Calu3 (cell line): ENCODE data around the gene SCNN1G. TPM values are rescaled to one million over a fixed set of nuclear protein-coding genes. Genes with fewer than 3 reads are reported as not detected.
"Not testable (repeated sequence)": the region's sequence is repeated elsewhere in the genome, so short reads cannot be mapped to it uniquely, and the experiment has no call there.

ENCODE experiments used
- BruUV-seq: library from RNA; stranded (reverse); fragments of 400-500 nt; replicated peaks from 2 replicates; lab custom pipeline; 2021; lab: Mats Ljungman, UMichigan
- CTCF ChIA-PET: fragments of 300-600 bp; sonication (Branson Sonifier 250); formaldehyde crosslinking; loops from one replicate; lab custom pipeline; 2022; ENCODE audit warnings: antibody characterized with exemption; lab: Charles Lee
- DNase-seq: peaks from one replicate; pipeline ENCODE4 v3.0.0; 2022
- H3K27ac Mint-ChIP-seq: one replicate; pipeline ENCODE4 v1.8.0; 2022; ENCODE audit warnings: mixed read lengths; ENCODE audit not compliant: unreplicated experiment
- H3K27me3 Mint-ChIP-seq: one replicate; pipeline ENCODE4 v1.8.0; 2022; ENCODE audit warnings: mixed read lengths; ENCODE audit not compliant: unreplicated experiment
- H3K36me3 Mint-ChIP-seq: one replicate; pipeline ENCODE4 v1.8.0; 2022; ENCODE audit warnings: mild to moderate bottlenecking, moderate library complexity, mixed read lengths; ENCODE audit not compliant: insufficient read depth, unreplicated experiment
- H3K4me1 Mint-ChIP-seq: one replicate; pipeline ENCODE4 v1.8.0; 2022; ENCODE audit warnings: mild to moderate bottlenecking, low read depth, mixed read lengths; ENCODE audit not compliant: unreplicated experiment
- H3K4me3 Mint-ChIP-seq: one replicate; pipeline ENCODE4 v1.8.0; 2022; ENCODE audit warnings: mild to moderate bottlenecking, low read depth, moderate library complexity, mixed read lengths; ENCODE audit not compliant: unreplicated experiment
- H3K9me3 Mint-ChIP-seq: one replicate; pipeline ENCODE4 v1.8.0; 2022; ENCODE audit warnings: low read depth, mixed read lengths; ENCODE audit not compliant: unreplicated experiment
- CTCF ChIP-seq: fragments of 200-600 bp; IDR thresholded peaks from one replicate; pipeline ENCODE4 v1.8.0; 2022; ENCODE audit warnings: antibody characterized with exemption; ENCODE audit not compliant: unreplicated experiment
- intact Hi-C: fragments of 100-400 bp; cut with micrococcal nuclease; formaldehyde crosslinking; loops from one replicate; pipeline ENCODE4 v1.10.0; 2022; ENCODE audit not compliant: unreplicated experiment
- total RNA-seq: library from RNA; stranded (reverse); gene quantifications from 2 replicates; pipeline ENCODE4 v1.2.3, GENCODE V29; 2022

SCNN1G gene
- total RNA-seq, 1 experiment from 2014 or later, result not detected

DNA sequence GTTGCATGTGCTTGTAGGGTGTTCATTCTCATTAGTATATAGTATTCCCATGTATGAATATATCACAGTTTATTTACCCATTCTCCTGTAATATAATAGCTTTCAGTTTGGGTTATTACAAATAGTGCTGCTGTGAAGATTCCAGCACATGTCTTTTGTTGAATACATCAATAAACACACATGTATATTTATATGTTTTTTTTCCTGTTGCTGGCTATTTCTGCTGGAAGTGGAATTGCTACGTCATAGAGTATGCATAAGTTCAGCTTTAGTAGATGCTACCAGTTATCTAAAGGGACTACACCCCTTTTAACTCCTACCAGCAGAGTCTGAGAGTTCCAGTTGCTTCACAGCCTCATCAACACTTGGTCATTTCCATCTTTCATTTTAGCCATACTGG is 67.3 kb downstream of the SCNN1G start:
- Mint-ChIP-seq H3K9me3 (no peaks in the 10 kb centered on the region), H3K4me1 (no peaks in the 10 kb centered on the region), H3K27ac (no peak overlapping the region), H3K27me3 (peaks cover 17% of the 10 kb centered on the region), H3K36me3 (no peaks in the 10 kb centered on the region), H3K4me3 (no peak overlapping the region)
- TF ChIP-seq CTCF, result no peak
- CTCF ChIA-PET, result no interaction called here
- intact Hi-C loops, result no loop called here
- no TSS peak for BruUV-seq
- no peak for DNase-seq

- no peak for TF ChIP-seq CTCF
- H3K36me3 Mint-ChIP-seq, result no peaks in the 10 kb centered on the region
- intact Hi-C loops, result no loop called here
- H3K9me3 Mint-ChIP-seq, result no peaks in the 10 kb centered on the region
- peaks cover 16% of the 10 kb centered on the region for H3K27me3 Mint-ChIP-seq
- no peak for DNase-seq
- CTCF ChIA-PET, result no interaction called here
- BruUV-seq, result no TSS peak
- H3K27ac Mint-ChIP-seq, result no peak overlapping the region
- no peak overlapping the region for H3K4me3 Mint-ChIP-seq
- H3K4me1 Mint-ChIP-seq, result peaks cover 4% of the 10 kb centered on the region
Observed at GRCh38 chr16:23252310-23252709, 69.8 kb downstream of the SCNN1G start.

GRCh38 chr16:23253650-23254049 is 71.1 kb downstream of the SCNN1G start:
- H3K4me3 Mint-ChIP-seq, result not testable (repeated sequence)

DNA sequence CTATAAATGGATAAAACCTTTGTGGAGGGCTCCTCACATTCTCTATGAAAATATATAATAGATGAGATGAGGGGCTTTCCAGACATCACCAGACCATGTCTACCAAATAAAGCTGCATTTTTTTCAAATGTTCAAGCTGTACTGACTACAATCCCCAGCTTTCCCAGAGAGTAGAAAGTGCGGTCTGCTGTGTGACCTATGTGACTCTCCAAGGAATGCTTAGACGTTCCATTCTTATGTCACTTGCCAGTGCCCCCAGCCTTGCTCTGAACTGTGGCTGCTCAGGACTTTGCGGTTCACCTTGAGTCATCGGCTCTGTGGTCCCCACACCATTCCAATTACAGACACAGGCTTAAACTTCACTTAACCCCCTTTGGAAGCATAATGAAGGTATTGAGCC is 71.8 kb downstream of the SCNN1G start:
- BruUV-seq, result no TSS peak
- CTCF ChIA-PET, result interaction anchor here (0.7 kb wide), 1 partner anchor 13 kb away, joined by 3 read pairs; no protein-coding TSS in a partner anchor
- H3K4me3 Mint-ChIP-seq, result no peak overlapping the region
- TF ChIP-seq CTCF, result no peak
- peaks cover 19% of the 10 kb centered on the region for H3K4me1 Mint-ChIP-seq
- no peaks in the 10 kb centered on the region for H3K36me3 Mint-ChIP-seq
- H3K27ac Mint-ChIP-seq, result no peak overlapping the region
- peaks cover 33% of the 10 kb centered on the region for H3K27me3 Mint-ChIP-seq
- H3K9me3 Mint-ChIP-seq, result no peaks in the 10 kb centered on the region
- intact Hi-C loops, result no loop called here
- peak; percentile 51 for DNase-seq

More at GRCh38 chr16:23253650-23254049, 71.1 kb downstream of the SCNN1G start:
- H3K9me3 Mint-ChIP-seq, BruUV-seq, CTCF ChIA-PET, H3K27ac Mint-ChIP-seq, intact Hi-C loops, H3K36me3 Mint-ChIP-seq, DNase-seq: not testable (repeated sequence)
- peaks cover 26% of the 10 kb centered on the region for H3K27me3 Mint-ChIP-seq
- H3K4me1 Mint-ChIP-seq, result peaks cover 18% of the 10 kb centered on the region

- no peak for DNase-seq
- intact Hi-C loops, result loop anchor here (5.0 kb wide), 1 partner anchor 177 kb away; no protein-coding TSS in a partner anchor
- BruUV-seq, result no TSS peak
- no peak overlapping the region for H3K4me3 Mint-ChIP-seq
- no peak for TF ChIP-seq CTCF
- H3K27ac Mint-ChIP-seq, result no peak overlapping the region
- peaks cover 34% of the 10 kb centered on the region for H3K27me3 Mint-ChIP-seq
- CTCF ChIA-PET, result interaction anchor here (0.7 kb wide), 1 partner anchor 13 kb away, joined by 3 read pairs; no protein-coding TSS in a partner anchor
- H3K36me3 Mint-ChIP-seq, result no peaks in the 10 kb centered on the region
- H3K4me1 Mint-ChIP-seq, result peaks cover 19% of the 10 kb centered on the region
- no peaks in the 10 kb centered on the region for H3K9me3 Mint-ChIP-seq
Observed at GRCh38 chr16:23255000-23255399, 72.5 kb downstream of the SCNN1G start.
